SU-DHL-6 (cell line): ENCODE measurements around the gene GREB1L.

Experiments used
- CTCF ChIP-seq: fragments of 200-600 bp; sonication (generic); IDR thresholded peaks from one replicate; pipeline ENCODE4 v1.5.1; 2017; ENCODE audit warnings: antibody characterized with exemption, mild to moderate bottlenecking, low read length, moderate library complexity; ENCODE audit not compliant: insufficient read depth, poor library complexity, severe bottlenecking
- EZH2phosphoT487 ChIP-seq: fragments of 200-600 bp; sonication (generic), shearing (Covaris generic); conservative IDR thresholded peaks from 2 replicates; pipeline ENCODE4 v1.6.1; 2018; ENCODE audit warnings: mild to moderate bottlenecking, antibody characterized with exemption, low read length, moderate library complexity, mixed read lengths

- TF ChIP-seq CTCF, result no peak
- no peak for TF ChIP-seq EZH2phosphoT487
These were observed 31.8 kb upstream of the GREB1L start for GRCh38 chr18:21210278-21210677.
